GM18511 (cell line): Measurements from ENCODE around the gene DIRAS3.
"Not testable (repeated sequence)": the region's sequence is repeated elsewhere in the genome, so short reads cannot be mapped to it uniquely, and the experiment has no call there.

Experiments
- ATAC-seq: cut with Tn5 transposase; IDR thresholded peaks from one replicate; pipeline ENCODE4 v1.9.1; 2021; ENCODE audit warnings: mild to moderate bottlenecking, moderate library complexity; ENCODE audit not compliant: unreplicated experiment

The DIRAS3 gene

GRCh38 chr1:68028566-68028965, 21.9 kb downstream of the DIRAS3 start:
- ATAC-seq = no peak

GRCh38 chr1:68024635-68025338, 25.6 kb downstream of the DIRAS3 start:
- ATAC-seq = no peak

GRCh38 chr1:68016381-68016780, 34.0 kb downstream of the DIRAS3 start:
- no peak for ATAC-seq

- ATAC-seq = no peak
Observed at GRCh38 chr1:68015971-68016370, 34.5 kb downstream of the DIRAS3 start.

- ATAC-seq = no peak
Observed at GRCh38 chr1:68015369-68015768, 35.1 kb downstream of the DIRAS3 start.

GRCh38 chr1:68013351-68013750, 37.1 kb downstream of the DIRAS3 start:
- no peak for ATAC-seq

- ATAC-seq = no peak
Observed at GRCh38 chr1:68011657-68012375, 38.6 kb downstream of the DIRAS3 start.

GRCh38 chr1:68010543-68010942, 39.9 kb downstream of the DIRAS3 start:
- ATAC-seq = no peak

GRCh38 chr1:68010090-68010489, 40.3 kb downstream of the DIRAS3 start:
- ATAC-seq = no peak

- not testable (repeated sequence) for ATAC-seq
Observed at GRCh38 chr1:68003626-68004025, 46.8 kb downstream of the DIRAS3 start.

- ATAC-seq = no peak
Observed at GRCh38 chr1:68000191-68000590, 50.2 kb downstream of the DIRAS3 start.

GRCh38 chr1:67997746-67998145, 52.7 kb downstream of the DIRAS3 start:
- no peak for ATAC-seq
